Measurements from ENCODE around the gene C2orf78. TPM values are rescaled to one million over a fixed set of nuclear protein-coding genes. Genes with fewer than 3 reads are reported as not detected.
"Not testable (repeated sequence)": the region's sequence is repeated elsewhere in the genome, so short reads cannot be mapped to it uniquely, and the experiment has no call there.

C2orf78 gene
- total RNA-seq, 1 experiment from 2014 or later, result not detected

DNA sequence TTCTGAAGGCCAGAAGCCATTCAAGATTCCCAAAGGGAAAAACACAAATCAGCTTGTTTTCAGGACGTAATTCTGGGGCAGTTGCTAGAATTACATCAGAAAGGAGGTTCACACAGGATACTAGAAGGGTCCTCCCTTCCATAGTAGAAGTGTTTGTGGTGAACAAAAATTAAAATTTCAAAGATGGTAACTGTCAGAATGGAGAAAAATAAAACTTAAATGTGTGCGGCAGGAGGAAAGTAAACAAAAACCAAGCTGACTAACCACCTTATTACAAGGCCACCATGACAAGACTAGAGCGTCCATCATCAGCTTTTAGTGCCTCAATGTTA is 37.1 kb upstream of the C2orf78 start:
- H3K36me3 ChIP-seq (ENCODE audit: control insufficient read depth, insufficient read depth, low read length), result no peaks in the 10 kb centered on the region
- intact Hi-C loops (cut with micrococcal nuclease; ENCODE audit: unreplicated experiment), result no loop called here

DNA sequence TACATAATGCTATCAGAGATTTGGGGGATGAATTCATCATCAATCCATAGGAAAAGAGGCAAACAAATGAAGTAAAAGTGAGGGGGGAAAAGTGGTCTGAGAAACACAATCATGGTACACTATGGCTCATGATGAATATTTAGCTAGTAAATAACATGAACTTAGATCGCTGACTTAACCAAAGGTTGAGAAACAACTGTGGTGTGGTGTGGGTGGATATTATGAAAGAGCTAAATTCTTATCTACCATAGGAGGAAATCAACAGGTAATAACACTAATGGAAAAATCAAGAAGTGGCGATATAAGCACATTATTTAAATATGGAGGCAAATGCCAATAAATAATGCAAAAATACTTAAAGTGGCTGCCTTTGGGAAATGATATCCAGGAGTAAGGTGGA is 34.7 kb upstream of the C2orf78 start:
- TF ChIP-seq TCF7L2 (IDR thresholded peaks at IDR 0.05; ENCODE audit: low read depth, low read length) (no peak), SIN3A (IDR thresholded peaks at IDR 0.05; ENCODE audit: borderline replicate concordance, insufficient read depth, low read depth, low read length) (no peak), POLR2AphosphoS5 (IDR thresholded peaks at IDR 0.05; ENCODE audit: low read depth, low read length) (no peak)
- TF ChIP-seq, protein P1, sequence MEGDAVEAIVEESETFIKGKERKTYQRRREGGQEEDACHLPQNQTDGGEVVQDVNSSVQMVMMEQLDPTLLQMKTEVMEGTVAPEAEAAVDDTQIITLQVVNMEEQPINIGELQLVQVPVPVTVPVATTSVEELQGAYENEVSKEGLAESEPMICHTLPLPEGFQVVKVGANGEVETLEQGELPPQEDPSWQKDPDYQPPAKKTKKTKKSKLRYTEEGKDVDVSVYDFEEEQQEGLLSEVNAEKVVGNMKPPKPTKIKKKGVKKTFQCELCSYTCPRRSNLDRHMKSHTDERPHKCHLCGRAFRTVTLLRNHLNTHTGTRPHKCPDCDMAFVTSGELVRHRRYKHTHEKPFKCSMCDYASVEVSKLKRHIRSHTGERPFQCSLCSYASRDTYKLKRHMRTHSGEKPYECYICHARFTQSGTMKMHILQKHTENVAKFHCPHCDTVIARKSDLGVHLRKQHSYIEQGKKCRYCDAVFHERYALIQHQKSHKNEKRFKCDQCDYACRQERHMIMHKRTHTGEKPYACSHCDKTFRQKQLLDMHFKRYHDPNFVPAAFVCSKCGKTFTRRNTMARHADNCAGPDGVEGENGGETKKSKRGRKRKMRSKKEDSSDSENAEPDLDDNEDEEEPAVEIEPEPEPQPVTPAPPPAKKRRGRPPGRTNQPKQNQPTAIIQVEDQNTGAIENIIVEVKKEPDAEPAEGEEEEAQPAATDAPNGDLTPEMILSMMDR (IDR thresholded peaks at IDR 0.05), result no peak
- TF ChIP-seq, protein P2, sequence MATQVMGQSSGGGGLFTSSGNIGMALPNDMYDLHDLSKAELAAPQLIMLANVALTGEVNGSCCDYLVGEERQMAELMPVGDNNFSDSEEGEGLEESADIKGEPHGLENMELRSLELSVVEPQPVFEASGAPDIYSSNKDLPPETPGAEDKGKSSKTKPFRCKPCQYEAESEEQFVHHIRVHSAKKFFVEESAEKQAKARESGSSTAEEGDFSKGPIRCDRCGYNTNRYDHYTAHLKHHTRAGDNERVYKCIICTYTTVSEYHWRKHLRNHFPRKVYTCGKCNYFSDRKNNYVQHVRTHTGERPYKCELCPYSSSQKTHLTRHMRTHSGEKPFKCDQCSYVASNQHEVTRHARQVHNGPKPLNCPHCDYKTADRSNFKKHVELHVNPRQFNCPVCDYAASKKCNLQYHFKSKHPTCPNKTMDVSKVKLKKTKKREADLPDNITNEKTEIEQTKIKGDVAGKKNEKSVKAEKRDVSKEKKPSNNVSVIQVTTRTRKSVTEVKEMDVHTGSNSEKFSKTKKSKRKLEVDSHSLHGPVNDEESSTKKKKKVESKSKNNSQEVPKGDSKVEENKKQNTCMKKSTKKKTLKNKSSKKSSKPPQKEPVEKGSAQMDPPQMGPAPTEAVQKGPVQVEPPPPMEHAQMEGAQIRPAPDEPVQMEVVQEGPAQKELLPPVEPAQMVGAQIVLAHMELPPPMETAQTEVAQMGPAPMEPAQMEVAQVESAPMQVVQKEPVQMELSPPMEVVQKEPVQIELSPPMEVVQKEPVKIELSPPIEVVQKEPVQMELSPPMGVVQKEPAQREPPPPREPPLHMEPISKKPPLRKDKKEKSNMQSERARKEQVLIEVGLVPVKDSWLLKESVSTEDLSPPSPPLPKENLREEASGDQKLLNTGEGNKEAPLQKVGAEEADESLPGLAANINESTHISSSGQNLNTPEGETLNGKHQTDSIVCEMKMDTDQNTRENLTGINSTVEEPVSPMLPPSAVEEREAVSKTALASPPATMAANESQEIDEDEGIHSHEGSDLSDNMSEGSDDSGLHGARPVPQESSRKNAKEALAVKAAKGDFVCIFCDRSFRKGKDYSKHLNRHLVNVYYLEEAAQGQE (IDR thresholded peaks at IDR 0.05; ENCODE audit: insufficient read depth in 1 of 2, low read depth in 2 of 2, low read length in 1 of 2), result no peak
- BruUV-seq (replicated peaks), result no TSS peak
- in situ Hi-C loops (cut with HindIII; ENCODE audit: low pct_unique_long_range_greater_than_20kb, low sequenced_read_pairs), result no loop called here
- no peaks in the 10 kb centered on the region for H3K27me3 ChIP-seq (ENCODE audit: control insufficient read depth, insufficient read depth, low read length)
- H3K36me3 ChIP-seq (ENCODE audit: control insufficient read depth, insufficient read depth, low read length), result no peaks in the 10 kb centered on the region
- DNase-seq (ENCODE audit: low read depth, low spot score) (no peak), ATAC-seq (no peak)
- no peak overlapping the region for H3K27ac ChIP-seq (ENCODE audit: low read length)
- H3K4me3 ChIP-seq (ENCODE audit: low read depth in 2 of 2, low read length in 2 of 2), result no peak overlapping the region
- H3K4me1 ChIP-seq (ENCODE audit: control insufficient read depth, insufficient read depth, low read length), result no peaks in the 10 kb centered on the region
- no peaks in the 10 kb centered on the region for H3K9me3 ChIP-seq (ENCODE audit: control insufficient read depth, insufficient read depth, low read depth, low read length)
- intact Hi-C loops (cut with micrococcal nuclease; ENCODE audit: unreplicated experiment), result no loop called here
- ChIA-PET CTCF (no interaction called here), POLR2A (no interaction called here)

More for the DNA sequence above, 37.1 kb upstream of the C2orf78 start:
- H3K27ac ChIP-seq (ENCODE audit: low read length), result no peak overlapping the region
- H3K4me3 ChIP-seq (ENCODE audit: low read depth in 2 of 2, low read length in 2 of 2), result no peak overlapping the region
- DNase-seq (ENCODE audit: low read depth, low spot score) (no peak), ATAC-seq (no peak)
- in situ Hi-C loops (cut with HindIII; ENCODE audit: low pct_unique_long_range_greater_than_20kb, low sequenced_read_pairs), result no loop called here
- no TSS peak for BruUV-seq (replicated peaks)
- ChIA-PET POLR2A (no interaction called here), CTCF (no interaction called here)
- TF ChIP-seq POLR2AphosphoS5 (IDR thresholded peaks at IDR 0.05; ENCODE audit: low read depth, low read length), result no peak
- TF ChIP-seq TCF7L2 (IDR thresholded peaks at IDR 0.05; ENCODE audit: low read depth, low read length), result no peak
- TF ChIP-seq, protein P1 (IDR thresholded peaks at IDR 0.05), result no peak
- TF ChIP-seq, protein P2 (IDR thresholded peaks at IDR 0.05; ENCODE audit: insufficient read depth in 1 of 2, low read depth in 2 of 2, low read length in 1 of 2), result no peak
- no peak for TF ChIP-seq SIN3A (IDR thresholded peaks at IDR 0.05; ENCODE audit: borderline replicate concordance, insufficient read depth, low read depth, low read length)
- H3K27me3 ChIP-seq (ENCODE audit: control insufficient read depth, insufficient read depth, low read length), result no peaks in the 10 kb centered on the region
- no peaks in the 10 kb centered on the region for H3K9me3 ChIP-seq (ENCODE audit: control insufficient read depth, insufficient read depth, low read depth, low read length)
- H3K4me1 ChIP-seq (ENCODE audit: control insufficient read depth, insufficient read depth, low read length), result no peaks in the 10 kb centered on the region

DNA sequence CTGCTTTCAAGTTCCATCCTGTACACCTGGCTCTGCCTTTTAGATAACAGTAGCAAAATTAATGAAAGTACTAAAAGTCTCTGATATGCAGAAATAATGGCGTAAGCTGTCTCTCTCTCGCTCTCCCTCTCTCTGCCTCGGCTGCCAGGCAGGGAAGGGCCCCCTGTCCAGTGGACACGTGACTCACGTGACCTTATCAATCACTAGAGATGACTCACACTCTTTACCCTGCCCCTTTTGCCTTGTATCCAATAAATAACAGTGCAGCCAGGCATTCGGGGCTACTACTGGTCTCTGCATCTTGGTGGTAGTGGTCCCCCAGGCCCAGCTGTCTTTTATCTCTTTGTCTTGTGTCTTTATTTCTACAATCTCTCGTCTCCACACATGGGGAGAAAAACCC is 29.7 kb upstream of the C2orf78 start:
- H3K4me1 ChIP-seq (ENCODE audit: control insufficient read depth, insufficient read depth, low read length); H3K27ac ChIP-seq (ENCODE audit: low read length); H3K9me3 ChIP-seq (ENCODE audit: control insufficient read depth, insufficient read depth, low read depth, low read length); POLR2A ChIA-PET; H3K27me3 ChIP-seq (ENCODE audit: control insufficient read depth, insufficient read depth, low read length); CTCF ChIA-PET; in situ Hi-C loops (cut with HindIII; ENCODE audit: low pct_unique_long_range_greater_than_20kb, low sequenced_read_pairs); DNase-seq (ENCODE audit: low read depth, low spot score); H3K36me3 ChIP-seq (ENCODE audit: control insufficient read depth, insufficient read depth, low read length); intact Hi-C loops (cut with micrococcal nuclease; ENCODE audit: unreplicated experiment); H3K4me3 ChIP-seq (ENCODE audit: low read depth in 2 of 2, low read length in 2 of 2); ATAC-seq; BruUV-seq (replicated peaks): not testable (repeated sequence)
